Suprapubic skin (tissue), 4 donors: ENCODE results near the gene TAX1BP1. TPM values are rescaled to one million over a fixed set of nuclear protein-coding genes. Genes with fewer than 3 reads are reported as not detected.

ENCODE experiments used
- DNase-seq, 2 donors: peaks; one replicate each; pipeline ENCODE4 v3.0.0-alpha.2; 2019; ENCODE audit warnings: low spot score in 2 of 2
- H3K27ac ChIP-seq: fragments of 200-600 bp; sonication (generic); one replicate; pipeline ENCODE4 v1.5.1; 2019
- H3K27me3 ChIP-seq: fragments of 200-600 bp; sonication (generic); one replicate; pipeline ENCODE4 v1.5.1; 2019
- H3K36me3 ChIP-seq: fragments of 200-600 bp; sonication (generic); one replicate; pipeline ENCODE4 v1.5.1; 2019
- H3K4me1 ChIP-seq: fragments of 200-600 bp; sonication (generic); one replicate; pipeline ENCODE4 v1.5.1; 2019
- H3K4me3 ChIP-seq: fragments of 200-600 bp; sonication (generic); one replicate; pipeline ENCODE4 v1.5.1; 2019; ENCODE audit warnings: mild to moderate bottlenecking
- H3K9me3 ChIP-seq: fragments of 200-600 bp; sonication (generic); one replicate; pipeline ENCODE4 v1.5.1; 2019
- CTCF ChIP-seq, 2 donors: fragments of 200-600 bp in 1 of 2; fragments of 450-650 bp in 1 of 2; sonication (generic) in 1 of 2; IDR thresholded peaks; one replicate each; pipeline ENCODE4 v1.5.1; 2016 to 2019; ENCODE audit warnings: antibody characterized with exemption in 2 of 2, mild to moderate bottlenecking in 1 of 2, moderate library complexity in 1 of 2
- EP300 ChIP-seq: sonication (generic); formaldehyde crosslinking; IDR thresholded peaks from one replicate; pipeline ENCODE4 v1.6.1; 2017; ENCODE audit warnings: antibody characterized with exemption
- POLR2A ChIP-seq, 2 donors: fragments of 450-650 bp; IDR thresholded peaks; one replicate each; pipeline ENCODE4 v1.6.1; 2017; ENCODE audit warnings: antibody characterized with exemption in 2 of 2, mild to moderate bottlenecking in 2 of 2, moderate library complexity in 2 of 2
- POLR2AphosphoS5 ChIP-seq, 3 donors: sonication (generic); formaldehyde crosslinking; IDR thresholded peaks; one replicate each; pipeline ENCODE4 v1.6.1; 2017; ENCODE audit warnings: antibody characterized with exemption in 3 of 3
- WGBS: methylation state at CpG from one replicate; pipeline ENCODE4 v1.1.5; 2018; 5-methylcytosine and 5-hydroxymethylcytosine counted together
- total RNA-seq, 4 donors: library from RNA; depleted of rRNA; stranded (reverse); fragments of >200 nt; gene quantifications; one replicate each; pipeline ENCODE4 v1.1.0, GENCODE V29; 2016

The TAX1BP1 gene
- total RNA-seq, 4 donors from 2014 or later, result 67.5 to 98.3 (median 84.5) TPM

GRCh38 chr7:27835376-27835775 lies 95.4 kb downstream of the TAX1BP1 start:
- Histone ChIP-seq H3K9me3 (no peaks in the 10 kb centered on the region), H3K4me3 (no peak overlapping the region), H3K4me1 (no peaks in the 10 kb centered on the region), H3K27ac (no peak overlapping the region), H3K36me3 (peaks cover 24% of the 10 kb centered on the region), H3K27me3 (no peaks in the 10 kb centered on the region)
- no peak for TF ChIP-seq EP300
- TF ChIP-seq CTCF (IDR thresholded peaks at IDR 0.05), result no peak
- no peak for DNase-seq
- 85% methylated on average over 7 of the region's 7 CpGs for WGBS

DNA sequence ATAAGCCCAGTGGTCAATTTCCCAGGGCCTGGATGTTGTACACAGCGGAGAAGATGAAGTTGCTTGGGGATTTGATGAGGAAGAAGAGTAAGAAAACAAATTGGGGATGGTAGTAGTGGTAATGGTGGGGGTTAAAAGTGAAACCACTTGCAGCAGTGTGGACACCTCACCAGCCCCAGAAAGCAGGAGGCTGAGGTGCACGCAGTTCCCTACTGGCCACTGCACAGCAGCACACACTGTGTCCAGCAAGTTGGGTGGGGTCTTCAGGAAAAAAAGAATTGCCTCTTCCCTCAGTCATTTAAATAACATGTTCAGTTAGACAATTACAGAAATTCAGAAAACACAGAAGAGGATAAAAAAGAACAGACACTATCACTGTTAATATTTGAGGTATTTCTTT lies 96.6 kb downstream of the TAX1BP1 start:
- no peak for DNase-seq
- no peaks in the 10 kb centered on the region for H3K9me3 ChIP-seq
- H3K27me3 ChIP-seq, result no peaks in the 10 kb centered on the region
- 96% methylated on average over 2 of the region's 2 CpGs for WGBS
- peaks cover 27% of the 10 kb centered on the region for H3K36me3 ChIP-seq
- no peaks in the 10 kb centered on the region for H3K4me1 ChIP-seq
- H3K27ac ChIP-seq, result no peak overlapping the region
- no peak overlapping the region for H3K4me3 ChIP-seq
- TF ChIP-seq POLR2AphosphoS5 (IDR thresholded peaks at IDR 0.05) (no peak), CTCF (IDR thresholded peaks at IDR 0.05) (no peak), EP300 (no peak), POLR2A (IDR thresholded peaks at IDR 0.05) (no peak)

DNA sequence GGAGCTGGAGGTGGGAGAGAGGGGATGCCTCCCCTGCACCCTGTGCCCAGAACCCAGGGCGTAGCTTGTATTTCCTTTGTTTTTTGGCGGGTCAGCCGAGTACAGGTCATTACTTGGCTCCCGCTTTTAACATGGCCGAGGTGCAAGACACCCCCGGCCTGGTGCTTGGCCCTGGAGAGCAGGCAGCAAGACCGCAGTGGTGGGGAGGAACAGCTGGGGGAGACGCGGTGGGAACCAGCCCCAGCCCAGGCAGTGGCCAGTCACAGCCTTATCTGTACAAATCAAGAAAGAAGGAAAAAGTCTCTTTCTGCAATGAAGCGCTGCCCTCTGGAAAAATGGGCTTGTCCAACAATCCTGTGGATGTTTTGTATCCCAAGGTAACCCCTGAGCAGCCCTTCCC lies 99.1 kb downstream of the TAX1BP1 start:
- no peaks in the 10 kb centered on the region for H3K9me3 ChIP-seq
- TF ChIP-seq POLR2AphosphoS5 (IDR thresholded peaks at IDR 0.05) (no peak), CTCF (IDR thresholded peaks at IDR 0.05) (no peak), EP300 (no peak), POLR2A (IDR thresholded peaks at IDR 0.05) (no peak)
- H3K27ac ChIP-seq, result no peak overlapping the region
- H3K27me3 ChIP-seq, result no peaks in the 10 kb centered on the region
- H3K36me3 ChIP-seq, result peaks cover 8% of the 10 kb centered on the region
- WGBS, result 93% methylated on average over 10 of the region's 10 CpGs
- peaks cover 11% of the 10 kb centered on the region for H3K4me1 ChIP-seq
- H3K4me3 ChIP-seq, result no peak overlapping the region
- no peak for DNase-seq

DNA sequence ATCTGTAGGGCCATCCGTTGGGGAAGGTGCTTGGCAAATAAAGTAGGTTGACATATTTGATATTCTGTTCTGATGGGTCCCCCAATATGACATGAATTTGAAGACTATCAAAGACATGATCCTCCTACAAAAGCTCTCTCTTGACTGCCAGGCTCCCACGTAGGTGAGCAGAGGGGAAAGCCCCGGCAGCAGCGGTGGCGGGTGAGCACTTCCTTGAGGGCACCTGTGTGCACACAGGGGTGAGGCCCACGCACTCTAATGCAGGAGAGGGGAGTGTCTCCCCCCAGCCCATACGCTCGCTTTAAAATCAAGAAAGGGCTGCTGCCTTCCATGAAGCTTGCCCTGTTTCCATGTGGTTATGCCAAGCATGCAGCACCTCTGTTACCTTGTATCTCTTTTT lies 100.4 kb downstream of the TAX1BP1 start:
- Histone ChIP-seq H3K36me3 (peaks cover 7% of the 10 kb centered on the region), H3K4me1 (peaks cover 11% of the 10 kb centered on the region), H3K27ac (no peak overlapping the region), H3K4me3 (no peak overlapping the region), H3K27me3 (no peaks in the 10 kb centered on the region), H3K9me3 (no peaks in the 10 kb centered on the region)
- no peak for DNase-seq
- WGBS, result 81% methylated on average over 6 of the region's 8 CpGs
- TF ChIP-seq CTCF (IDR thresholded peaks at IDR 0.05), result no peak
- no peak for TF ChIP-seq POLR2A (IDR thresholded peaks at IDR 0.05)
- no peak for TF ChIP-seq POLR2AphosphoS5 (IDR thresholded peaks at IDR 0.05)
- no peak for TF ChIP-seq EP300

DNA sequence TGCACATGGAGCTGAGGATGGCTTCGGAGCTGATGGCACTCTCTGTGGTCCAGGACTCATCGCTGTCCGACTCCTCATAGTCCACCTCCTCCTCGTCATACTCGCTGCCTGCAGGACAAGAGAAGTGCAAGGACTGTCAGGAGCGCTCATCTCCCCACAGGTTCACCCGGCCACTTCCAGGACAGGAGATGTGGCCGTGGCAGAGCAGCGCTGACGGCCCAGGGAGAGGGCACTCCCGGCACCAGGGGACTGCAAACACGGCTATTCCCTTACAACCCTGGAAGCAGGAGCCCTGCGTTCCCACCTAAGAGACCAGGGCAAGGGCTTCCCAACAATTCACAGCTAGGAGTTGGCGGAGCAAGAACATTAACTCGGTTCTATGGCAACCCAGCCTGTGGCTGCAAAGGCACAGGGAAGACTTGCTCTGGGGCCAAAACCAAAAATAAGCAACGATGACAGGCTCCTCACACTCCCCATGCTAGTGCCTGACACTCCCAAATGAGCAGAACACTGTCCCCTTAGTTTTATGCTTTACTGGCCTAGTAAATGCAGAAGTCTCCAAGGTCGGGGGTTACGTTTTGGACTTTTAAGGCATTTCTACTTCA lies 100.9 kb downstream of the TAX1BP1 start:
- TF ChIP-seq CTCF (IDR thresholded peaks at IDR 0.05) (no peak), POLR2A (IDR thresholded peaks at IDR 0.05) (no peak), EP300 (no peak), POLR2AphosphoS5 (IDR thresholded peaks at IDR 0.05) (no peak)
- 94% methylated on average over 18 of the region's 18 CpGs for WGBS

More for the DNA sequence above, 100.9 kb downstream of the TAX1BP1 start:
- Histone ChIP-seq H3K27ac (no peak overlapping the region), H3K4me1 (peaks cover 11% of the 10 kb centered on the region), H3K4me3 (no peak overlapping the region), H3K27me3 (no peaks in the 10 kb centered on the region), H3K36me3 (peaks cover 7% of the 10 kb centered on the region), H3K9me3 (no peaks in the 10 kb centered on the region)
- DNase-seq, result no peak
